Erythroblast (primary cell): ENCODE data around the gene DCAF15.

Experiments
- GATA1 ChIP-seq: IDR thresholded peaks from 2 replicates; pipeline ENCODE4 v1.6.1; 2011; ENCODE audit warnings: low read depth, mild to moderate bottlenecking, control low read depth, low read length, moderate library complexity
- POLR2A ChIP-seq: IDR thresholded peaks from 2 replicates; pipeline ENCODE4 v1.6.1; 2011; ENCODE audit warnings: mild to moderate bottlenecking, low read length

DNA sequence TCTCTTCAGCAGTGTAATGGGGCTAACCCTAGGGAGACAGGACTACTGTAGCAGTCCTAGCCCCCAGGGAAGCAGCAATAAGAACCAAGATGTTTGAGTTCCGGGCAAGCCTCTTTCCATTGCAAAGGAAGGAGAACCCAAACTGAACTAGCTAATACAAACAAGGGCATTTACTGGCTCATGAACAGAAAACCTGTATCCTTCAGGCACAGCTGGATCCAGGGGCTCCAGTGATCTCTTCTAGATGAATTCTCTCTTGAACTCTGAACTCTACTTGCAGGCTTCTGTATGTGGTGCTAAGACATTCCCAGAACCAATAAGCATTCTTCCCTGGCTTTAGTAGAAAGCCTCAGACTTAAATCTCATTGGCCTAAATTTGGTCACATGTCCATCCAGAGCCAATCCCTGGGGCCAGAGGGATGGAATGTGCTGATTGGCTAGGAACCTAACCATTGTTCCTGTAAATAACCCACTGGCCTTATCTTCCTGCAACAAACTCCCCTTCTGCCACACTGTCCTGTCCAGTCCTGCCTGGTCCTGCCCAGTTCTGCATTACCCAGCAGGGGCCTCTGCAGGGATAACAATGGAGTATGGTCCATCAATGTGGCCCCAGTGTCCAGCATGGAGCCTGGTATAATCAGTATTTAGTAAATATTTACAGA lies 10.2 kb upstream of the DCAF15 start:
- TF ChIP-seq POLR2A = no peak
- TF ChIP-seq GATA1 = no peak
